Epithelial cell of esophagus (primary cell): ENCODE data around the gene CELA2B.

Source experiments
- DNase-seq: peaks from one replicate; pipeline ENCODE4 v3.0.0; 2010; ENCODE audit warnings: low read depth
- H3K4me3 ChIP-seq: 2 replicates; pipeline ENCODE4 v1.5.1; 2011; ENCODE audit warnings: mild to moderate bottlenecking, low read length, control low read depth
- TF ChIP-seq, protein P1 (sequence below): IDR thresholded peaks from 2 replicates; pipeline ENCODE4 v1.5.1; 2011; ENCODE audit warnings: low read depth, mild to moderate bottlenecking, low read length, control low read depth, inconsistent platforms; ENCODE audit not compliant: insufficient read depth; ENCODE audit errors: missing control alignments

CELA2B gene

DNA sequence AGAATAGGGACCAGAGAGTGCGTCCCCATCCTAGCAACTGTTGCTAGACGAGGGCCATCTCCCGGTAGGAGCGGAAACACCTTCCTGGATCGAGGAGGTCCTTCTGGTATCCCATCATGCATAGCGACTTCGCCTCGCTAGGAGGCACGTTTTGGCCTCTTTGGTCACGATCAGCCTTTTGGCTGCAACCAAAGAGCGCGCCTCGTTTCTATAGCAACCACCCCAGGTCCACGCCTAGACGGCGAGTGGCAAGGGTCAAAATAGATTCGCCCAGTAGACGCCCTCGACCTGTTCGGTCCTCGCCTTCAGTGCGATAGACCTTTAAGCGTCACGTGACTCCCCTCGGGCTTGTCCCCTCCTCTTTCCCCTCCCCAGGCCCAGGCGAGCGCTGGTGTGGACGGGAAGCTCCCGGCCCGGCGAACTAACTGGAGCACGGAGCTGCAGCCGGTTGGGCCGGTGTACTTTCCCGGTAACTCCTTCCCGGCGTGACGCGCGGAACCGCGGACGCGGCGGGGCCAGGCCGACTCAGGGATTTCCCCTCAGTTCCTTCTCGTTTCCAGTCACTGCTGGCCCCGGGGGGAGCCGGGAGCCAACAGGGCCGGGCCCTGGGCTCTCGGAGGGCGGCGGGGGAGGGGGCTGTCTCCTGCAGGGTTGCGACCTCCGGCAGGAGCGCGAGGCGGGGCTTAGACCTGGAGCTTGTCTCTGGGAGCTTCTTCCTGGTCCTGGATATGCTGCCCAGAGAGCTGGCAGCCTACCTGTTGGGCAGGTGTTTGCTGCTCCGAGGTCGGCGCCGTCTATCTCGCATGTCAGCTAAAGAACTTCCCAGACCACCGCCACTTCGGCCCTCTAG is 50.8 kb downstream of the CELA2B start, which contains the start of gene DNAJC16:
TSS of gene DNAJC16 (plus strand) at position 359 of the 850 bp plus-strand sequence. CDS start 2,258 bp downstream, outside the sequence.
- DNase-seq = peak; percentile 100
- peak within 1 kb of the TSS; percentile 79 for H3K4me3 ChIP-seq
- TF ChIP-seq, protein P1, sequence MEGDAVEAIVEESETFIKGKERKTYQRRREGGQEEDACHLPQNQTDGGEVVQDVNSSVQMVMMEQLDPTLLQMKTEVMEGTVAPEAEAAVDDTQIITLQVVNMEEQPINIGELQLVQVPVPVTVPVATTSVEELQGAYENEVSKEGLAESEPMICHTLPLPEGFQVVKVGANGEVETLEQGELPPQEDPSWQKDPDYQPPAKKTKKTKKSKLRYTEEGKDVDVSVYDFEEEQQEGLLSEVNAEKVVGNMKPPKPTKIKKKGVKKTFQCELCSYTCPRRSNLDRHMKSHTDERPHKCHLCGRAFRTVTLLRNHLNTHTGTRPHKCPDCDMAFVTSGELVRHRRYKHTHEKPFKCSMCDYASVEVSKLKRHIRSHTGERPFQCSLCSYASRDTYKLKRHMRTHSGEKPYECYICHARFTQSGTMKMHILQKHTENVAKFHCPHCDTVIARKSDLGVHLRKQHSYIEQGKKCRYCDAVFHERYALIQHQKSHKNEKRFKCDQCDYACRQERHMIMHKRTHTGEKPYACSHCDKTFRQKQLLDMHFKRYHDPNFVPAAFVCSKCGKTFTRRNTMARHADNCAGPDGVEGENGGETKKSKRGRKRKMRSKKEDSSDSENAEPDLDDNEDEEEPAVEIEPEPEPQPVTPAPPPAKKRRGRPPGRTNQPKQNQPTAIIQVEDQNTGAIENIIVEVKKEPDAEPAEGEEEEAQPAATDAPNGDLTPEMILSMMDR = peak; percentile 40

DNA sequence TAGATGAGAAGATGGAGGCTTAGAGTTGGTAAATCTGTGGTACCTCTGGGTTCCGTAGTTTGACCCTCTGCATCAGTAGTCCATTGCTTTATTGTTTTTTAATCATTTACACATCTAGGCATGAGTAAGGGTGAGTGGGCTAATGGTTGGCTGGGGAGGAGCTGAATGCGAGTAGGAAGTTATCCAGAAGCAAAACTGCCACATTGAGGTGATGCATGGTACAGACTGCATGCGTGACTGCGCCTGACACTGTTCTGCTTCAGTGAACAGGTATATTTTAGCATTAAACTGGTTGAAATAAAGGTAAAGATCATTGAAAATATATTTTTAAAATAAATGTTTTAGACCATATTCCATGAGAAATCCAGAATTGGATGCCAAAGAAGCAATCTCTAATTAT is 55.1 kb downstream of the CELA2B start:
- DNase-seq = no peak
- no peak overlapping the region for H3K4me3 ChIP-seq
- TF ChIP-seq, protein P1 = no peak

DNA sequence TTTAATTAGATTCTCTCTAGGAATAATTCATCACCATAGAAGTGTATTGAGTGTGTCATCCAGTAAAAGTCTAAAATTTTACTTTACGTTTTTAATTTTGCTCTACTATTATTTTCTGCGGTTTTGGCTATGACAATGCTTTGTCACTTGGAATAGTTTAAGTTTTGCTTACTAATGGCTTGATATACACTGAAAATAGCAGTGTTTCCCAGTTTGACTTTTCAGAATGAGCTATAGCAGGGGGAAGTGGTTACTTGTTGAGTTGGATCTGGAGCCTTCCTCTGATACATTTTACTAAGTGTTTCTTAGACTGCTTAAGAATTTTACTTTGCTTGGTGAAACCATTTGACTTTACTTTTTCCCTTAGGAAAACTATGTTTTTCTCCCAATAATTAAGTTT is 55.8 kb downstream of the CELA2B start:
- DNase-seq = no peak
- H3K4me3 ChIP-seq = no peak overlapping the region
- TF ChIP-seq, protein P1 = no peak

GRCh38 chr1:15538771-15539170 is 62.9 kb downstream of the CELA2B start:
- peak; percentile 47 for DNase-seq
- TF ChIP-seq, protein P1 = no peak
- no peak overlapping the region for H3K4me3 ChIP-seq

GRCh38 chr1:15540186-15540585 is 64.3 kb downstream of the CELA2B start:
- no peak overlapping the region for H3K4me3 ChIP-seq
- TF ChIP-seq, protein P1 = no peak
- no peak for DNase-seq
